Mammary epithelial cell (primary cell): ENCODE results near the gene CRIM1.

ENCODE experiments used
- CTCF ChIP-seq, 2 donors: IDR thresholded peaks in 1 of 2; conservative IDR thresholded peaks in 1 of 2; 2 replicates each; pipeline ENCODE4 v1.5.1; 2011 to 2012; ENCODE audit warnings: inconsistent platforms in 2 of 2, low read length in 2 of 2, mild to moderate bottlenecking in 2 of 2, control low read depth in 1 of 2, low read depth in 1 of 2; ENCODE audit not compliant: insufficient read depth in 1 of 2; ENCODE audit errors: extremely low read depth in 1 of 2
- EZH2 ChIP-seq: IDR thresholded peaks from 2 replicates; pipeline ENCODE4 v1.6.1; 2012; ENCODE audit warnings: low read length, inconsistent platforms, borderline replicate concordance

- TF ChIP-seq CTCF (conservative IDR thresholded peaks at IDR 0.05 in 1 of 2, IDR thresholded peaks at IDR 0.05 in 1 of 2; ENCODE audit: extremely low read depth in 1 of 2, insufficient read depth in 1 of 2, low read depth in 1 of 2, low read length in 2 of 2) = no peak
- TF ChIP-seq EZH2 = no peak
These were observed 120.8 kb downstream of the CRIM1 start for GRCh38 chr2:36476411-36476810.
